Effector CD4-positive, alpha-beta T cell (primary cell): ENCODE results near the gene MTERF4.
A peak's percentile ranks its signal among the peaks of the same experiment; 100 is the strongest.

ENCODE experiments used
- DNase-seq: peaks from one replicate; pipeline ENCODE4 v3.0.0-alpha.2; 2020

MTERF4 gene

GRCh38 chr2:241132538-241133435, 30.7 kb upstream of the MTERF4 start:
- DNase-seq, result no peak

DNA sequence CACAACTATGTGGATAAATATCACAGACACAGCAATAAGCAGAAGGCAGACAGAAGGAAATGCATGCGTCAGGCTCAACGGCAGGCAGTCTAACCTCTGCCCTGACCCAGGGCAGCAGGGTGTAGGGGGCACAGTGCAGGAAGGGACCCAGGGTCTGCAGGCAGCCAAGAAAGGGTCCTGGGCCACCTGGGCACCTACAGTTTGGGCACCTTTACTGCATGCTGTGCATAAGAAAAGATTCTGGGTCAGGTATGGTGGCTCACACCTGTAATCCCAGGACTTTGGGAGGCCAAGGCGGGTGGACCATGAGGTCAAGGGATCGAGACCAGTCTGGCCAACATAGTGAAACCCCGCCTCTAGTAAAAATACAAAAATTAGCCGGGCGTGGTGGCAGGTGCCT, 29.4 kb upstream of the MTERF4 start:
- DNase-seq, result no peak

DNA sequence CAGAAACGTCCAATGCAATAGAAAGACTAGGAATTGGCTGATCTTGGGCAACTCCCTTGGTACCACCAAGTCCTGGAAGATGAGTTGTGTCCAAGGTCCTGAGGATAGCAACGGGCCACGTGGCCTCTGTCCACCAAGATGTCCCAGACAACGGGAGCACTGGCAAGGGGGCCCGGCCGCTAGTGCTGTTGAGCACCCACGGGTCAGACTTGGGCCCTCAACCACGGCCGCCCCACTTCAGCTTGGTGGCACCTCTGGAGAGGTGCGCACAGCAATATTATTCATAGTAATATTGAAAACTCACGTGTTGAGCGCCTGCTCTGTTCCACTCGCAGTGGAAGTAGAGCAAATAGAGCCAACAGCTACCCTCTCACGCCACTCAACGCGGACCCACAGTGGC, 28.2 kb upstream of the MTERF4 start:
- no peak for DNase-seq

GRCh38 chr2:241129086-241129871, 27.2 kb upstream of the MTERF4 start:
- DNase-seq, result no peak

GRCh38 chr2:241128266-241128665, 26.2 kb upstream of the MTERF4 start:
- no peak for DNase-seq

DNA sequence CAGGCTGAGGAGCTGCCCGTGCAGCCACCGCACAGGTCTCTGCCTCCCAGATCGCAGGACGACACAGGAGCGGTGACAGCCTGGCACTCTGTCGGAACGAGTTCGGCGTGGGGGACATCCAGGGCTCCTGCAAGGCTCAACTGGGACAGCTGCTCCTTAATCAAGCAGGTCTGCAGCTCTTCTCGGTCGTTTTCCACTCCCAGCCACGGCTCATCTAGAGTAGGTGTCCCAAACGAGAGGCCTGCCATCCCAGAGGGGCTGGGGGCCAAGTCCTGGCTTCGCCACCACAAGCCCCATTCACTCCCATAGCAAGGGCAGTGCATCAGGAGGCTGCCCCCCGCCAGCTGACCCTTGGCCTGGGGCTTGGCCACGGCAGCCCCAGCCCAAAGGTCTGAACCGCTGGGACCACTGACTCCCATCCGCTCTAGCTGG, 24.7 kb upstream of the MTERF4 start:
- DNase-seq, result no peak

DNA sequence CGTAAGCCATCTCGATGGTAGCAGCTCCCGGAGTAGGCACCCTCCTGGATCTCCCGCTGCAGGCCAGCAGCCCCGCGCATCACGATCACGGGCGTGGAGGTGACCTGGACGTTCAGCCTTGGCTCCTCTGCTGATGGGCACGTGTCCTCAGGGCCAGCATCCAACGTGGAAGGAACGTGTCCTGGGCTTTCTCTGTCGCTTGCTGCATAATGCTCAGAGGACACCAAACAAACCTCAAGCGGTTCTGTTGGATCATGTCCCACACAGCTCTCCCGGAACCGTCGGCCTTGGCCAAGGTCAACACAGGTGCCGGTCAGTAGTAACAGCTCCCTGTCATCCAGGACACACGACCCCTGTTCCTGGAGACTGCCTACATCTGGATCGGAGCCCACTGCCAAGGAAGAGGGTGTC, 24.1 kb upstream of the MTERF4 start:
- no peak for DNase-seq

DNA sequence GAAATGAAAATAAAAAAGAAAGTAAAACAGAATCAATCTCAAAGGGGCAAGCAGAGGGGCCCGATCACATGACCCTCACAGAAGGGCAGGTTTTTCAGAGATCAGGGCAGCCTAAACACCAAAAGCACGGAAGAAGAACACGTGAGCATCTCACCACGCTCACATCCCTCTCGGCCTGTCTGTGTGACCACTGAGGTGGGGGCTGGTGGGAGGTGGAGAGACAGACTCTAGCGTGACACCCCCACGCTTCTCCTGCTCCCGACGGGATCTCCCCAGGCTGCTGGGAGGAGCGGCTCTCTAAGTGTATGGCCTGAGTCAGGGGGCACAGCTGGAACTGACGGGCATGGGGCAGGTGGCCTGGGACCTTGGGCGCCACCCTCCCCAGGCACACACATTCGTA, 23.5 kb upstream of the MTERF4 start:
- no peak for DNase-seq

GRCh38 chr2:241123816-241124536, 21.9 kb upstream of the MTERF4 start:
- peak; percentile 27 for DNase-seq

DNA sequence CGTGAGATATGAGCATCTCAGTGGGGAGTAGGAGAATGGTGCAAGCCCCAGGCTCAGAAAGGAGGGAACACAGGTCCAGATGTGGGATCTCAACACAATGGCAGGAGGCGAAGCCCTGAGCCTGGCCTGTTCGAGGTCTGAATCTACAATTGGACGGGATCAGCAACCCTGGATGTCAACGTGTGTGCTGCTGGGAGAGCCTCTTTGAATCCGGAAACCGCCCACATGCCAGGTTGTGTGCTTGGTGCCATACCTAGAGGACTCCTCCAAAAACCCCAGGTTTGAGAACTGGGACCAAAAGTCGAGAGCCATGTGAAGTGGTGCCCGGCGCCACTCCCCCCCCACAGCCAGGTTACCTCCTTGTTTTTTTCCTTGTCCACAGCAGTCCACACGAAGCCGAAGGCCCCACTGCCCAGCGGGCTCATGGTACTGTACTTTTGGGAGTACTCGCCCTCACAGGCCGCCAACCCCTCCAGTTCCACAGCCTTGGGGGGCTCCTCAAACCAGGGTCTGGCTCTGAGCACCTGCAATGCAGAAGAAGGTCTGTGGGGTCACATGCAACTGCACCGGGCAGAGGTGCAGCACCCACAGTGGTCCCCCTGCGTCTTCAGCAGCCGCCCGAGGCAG, 20.4 kb upstream of the MTERF4 start:
- DNase-seq, result no peak

DNA sequence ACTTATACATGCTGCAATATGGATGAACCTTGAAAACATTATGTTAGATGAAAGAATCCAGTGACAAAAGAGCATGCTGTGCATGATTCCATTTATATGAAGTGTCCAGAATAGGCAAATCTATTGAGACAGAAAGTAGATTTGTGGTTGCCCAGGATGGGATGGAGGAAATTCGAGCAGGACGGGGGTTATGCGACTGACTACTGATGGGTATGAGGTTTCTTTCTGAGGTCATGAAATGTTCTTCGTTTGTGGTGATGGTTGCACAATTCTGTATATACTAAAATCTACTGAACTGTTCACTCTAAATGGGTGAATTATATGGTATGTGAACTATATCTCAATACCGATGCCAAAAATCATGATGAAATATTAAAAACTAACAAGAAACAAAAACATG, 18.9 kb upstream of the MTERF4 start:
- no peak for DNase-seq

- DNase-seq, result no peak
These were observed 18.4 kb upstream of the MTERF4 start for GRCh38 chr2:241120440-241120839.

DNA sequence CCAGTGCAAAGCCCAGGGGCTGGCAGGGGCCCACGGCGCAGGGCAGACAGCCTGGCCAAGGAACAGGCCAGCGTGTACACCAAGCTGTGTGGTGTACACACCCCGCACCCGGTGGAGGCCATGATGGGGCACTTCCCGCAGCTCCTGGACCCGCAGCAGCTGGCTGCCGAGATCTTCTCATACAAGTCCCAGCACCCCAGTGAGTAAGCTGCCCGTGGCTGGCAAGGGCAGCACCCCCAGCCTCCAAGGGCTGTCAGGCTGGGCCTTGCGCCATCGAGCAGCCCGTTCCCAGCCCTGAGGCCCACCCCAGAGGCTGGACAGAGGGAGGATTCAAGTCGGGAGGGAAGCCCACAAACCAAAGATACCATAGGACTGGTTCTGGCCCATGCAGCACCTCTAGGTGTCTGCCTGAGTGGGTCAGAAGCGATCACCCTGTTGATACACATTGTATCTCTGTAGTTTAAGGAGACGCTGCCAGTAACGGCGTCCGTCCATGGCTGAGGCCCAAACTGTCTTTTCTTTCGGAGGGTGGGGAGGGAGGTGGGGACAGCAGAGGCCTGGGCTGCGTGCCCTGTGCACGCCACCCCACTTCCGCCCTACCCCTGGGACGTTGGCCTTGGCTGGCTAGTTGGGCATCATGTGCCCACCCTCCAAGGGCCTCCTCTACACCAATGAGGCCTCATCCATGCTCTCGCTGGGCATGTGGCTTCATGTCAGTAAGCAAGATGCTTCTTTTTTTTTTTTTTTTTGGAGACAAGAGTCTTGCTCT, 16.8 kb upstream of the MTERF4 start:
- DNase-seq, result no peak

- no peak for DNase-seq
These were observed 14.8 kb upstream of the MTERF4 start for GRCh38 chr2:241116606-241117560.

- no peak for DNase-seq
These were observed 13.3 kb upstream of the MTERF4 start for GRCh38 chr2:241115361-241115760.

DNA sequence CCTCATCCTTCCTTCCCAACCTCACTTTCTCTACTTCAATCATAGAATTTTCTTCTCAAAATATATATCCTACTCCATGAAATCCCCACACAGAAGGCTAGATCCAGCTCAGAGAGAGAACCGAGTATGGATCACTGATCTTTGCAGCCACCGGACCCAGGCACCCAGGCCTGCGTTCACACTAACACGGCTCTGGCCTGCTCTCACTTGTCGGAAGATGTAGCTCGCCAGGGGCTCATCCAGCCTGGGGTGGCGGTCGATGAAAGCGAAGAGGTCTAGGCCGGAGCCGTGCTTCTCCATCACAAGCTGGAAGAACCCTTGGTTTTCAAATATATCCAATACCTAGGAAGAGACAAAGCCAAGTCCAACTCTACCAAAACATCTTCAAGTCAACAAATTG, 12.7 kb upstream of the MTERF4 start:
- DNase-seq, result no peak

GRCh38 chr2:241112592-241112991, 10.5 kb upstream of the MTERF4 start:
- peak; percentile 36 for DNase-seq

DNA sequence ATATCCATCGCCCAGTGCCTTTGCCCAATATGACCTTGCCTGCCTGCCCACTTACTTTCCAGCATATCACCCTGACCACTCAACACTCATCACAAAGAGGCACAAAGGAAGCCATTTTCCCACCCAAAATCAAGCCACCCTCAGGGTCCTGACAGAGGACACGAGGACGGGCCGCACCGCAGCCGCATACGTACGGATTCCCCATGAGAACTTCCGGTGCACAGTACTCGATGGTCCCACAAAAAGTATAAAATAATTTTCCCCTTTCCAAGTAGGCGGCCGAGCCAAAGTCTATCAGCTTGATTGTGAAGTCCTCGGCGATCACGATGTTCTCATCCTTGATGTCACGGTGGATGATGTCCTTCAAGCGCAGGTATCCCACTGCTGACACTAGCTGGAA, 10.0 kb upstream of the MTERF4 start:
- DNase-seq, result no peak

- DNase-seq, result peak; percentile 30
These were observed 9.3 kb upstream of the MTERF4 start for GRCh38 chr2:241111440-241111805.

DNA sequence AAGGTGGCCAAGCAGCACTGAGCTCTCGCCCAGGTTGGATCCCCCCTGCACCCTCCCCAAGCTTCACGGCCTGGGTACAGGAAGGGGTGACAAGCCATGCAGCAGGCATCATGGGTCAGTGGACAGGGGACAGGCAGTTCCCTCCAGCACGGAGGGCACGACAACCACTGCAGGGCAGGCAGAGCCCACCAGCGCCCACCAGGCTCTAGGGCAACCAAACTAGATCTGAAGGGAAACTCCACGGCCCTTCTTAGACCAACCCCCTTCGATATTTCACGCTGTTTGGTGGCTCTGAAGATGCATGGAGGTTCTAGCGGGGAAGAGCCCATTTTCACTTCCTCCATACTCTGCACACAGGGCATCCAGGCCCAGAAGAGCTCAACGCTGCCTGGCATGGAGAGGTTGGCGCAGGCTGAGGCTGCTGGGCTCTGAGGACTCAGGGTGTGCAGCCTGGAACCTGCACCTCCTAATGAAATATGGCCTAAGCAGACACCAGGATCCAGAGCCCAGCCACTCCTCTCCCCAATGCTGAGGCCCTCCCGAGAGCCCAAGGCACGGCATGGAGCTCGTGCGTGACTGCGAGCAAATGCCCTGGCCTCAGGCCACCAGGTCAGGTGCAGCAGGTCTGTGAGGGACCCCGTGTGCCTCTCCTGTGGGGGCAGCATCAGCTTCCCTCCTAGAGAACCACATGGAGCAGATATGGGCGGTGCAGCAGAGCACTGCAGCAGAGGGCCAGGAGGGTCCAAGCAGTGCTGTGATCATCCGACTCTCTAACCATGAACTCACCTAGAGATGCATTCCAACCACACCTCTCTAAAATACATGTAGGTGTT, 8.7 kb upstream of the MTERF4 start:
- no peak for DNase-seq
